Memory B cell (primary cell): ENCODE measurements around the gene HEATR5A.
"Not testable (repeated sequence)": the region's sequence is repeated elsewhere in the genome, so short reads cannot be mapped to it uniquely, and the experiment has no call there.

Experiments used
- ATAC-seq: fragments of 150-1000 bp; cut with Tn5 transposase; 2 replicates; pipeline ENCODE4 v1.10.0; 2021; ENCODE audit warnings: low read depth, mild to moderate bottlenecking, moderate library complexity
- DNase-seq, 2 donors: peaks; one replicate each; pipeline ENCODE4 v3.0.0; 2022; ENCODE audit warnings: low spot score in 2 of 2
- H3K27ac Mint-ChIP-seq: one replicate; pipeline ENCODE4 v1.8.0; 2022; ENCODE audit warnings: mild to moderate bottlenecking, moderate library complexity, mixed read lengths
- H3K27me3 Mint-ChIP-seq: one replicate; pipeline ENCODE4 v1.8.0; 2022; ENCODE audit warnings: mixed read lengths
- H3K36me3 Mint-ChIP-seq: one replicate; pipeline ENCODE4 v1.8.0; 2022; ENCODE audit warnings: mild to moderate bottlenecking, mixed read lengths
- H3K4me1 Mint-ChIP-seq: one replicate; pipeline ENCODE4 v1.8.0; 2022; ENCODE audit warnings: mixed read lengths
- H3K4me3 Mint-ChIP-seq: one replicate; pipeline ENCODE4 v1.8.0; 2022; ENCODE audit warnings: mild to moderate bottlenecking, moderate library complexity, mixed read lengths
- H3K9me3 Mint-ChIP-seq: one replicate; pipeline ENCODE4 v1.8.0; 2022; ENCODE audit warnings: mixed read lengths

Gene HEATR5A

DNA sequence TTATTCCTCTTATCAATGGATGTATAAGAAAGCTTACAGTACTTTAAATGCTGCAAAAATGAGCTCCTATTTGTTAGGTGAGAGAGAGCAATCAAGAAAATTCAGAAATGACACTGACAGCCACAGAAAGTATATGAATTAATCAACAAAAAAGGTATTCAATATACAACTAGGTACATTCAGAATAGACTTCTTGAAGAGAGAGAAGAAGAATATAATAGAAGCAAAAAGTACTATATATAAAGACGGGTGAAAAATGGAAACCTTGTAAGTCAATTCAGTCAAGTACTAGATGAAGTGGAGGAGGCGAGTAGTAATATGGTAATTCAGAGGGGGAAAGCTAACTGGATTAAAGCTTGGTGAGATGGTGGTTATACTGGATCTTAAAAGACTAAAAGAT lies 74.3 kb downstream of the HEATR5A start:
- no peaks in the 10 kb centered on the region for H3K9me3 Mint-ChIP-seq
- ATAC-seq (no peak), DNase-seq (no peak)
- no peaks in the 10 kb centered on the region for H3K4me1 Mint-ChIP-seq
- no peak overlapping the region for H3K4me3 Mint-ChIP-seq
- no peaks in the 10 kb centered on the region for H3K27me3 Mint-ChIP-seq
- no peak overlapping the region for H3K27ac Mint-ChIP-seq
- peaks cover 27% of the 10 kb centered on the region for H3K36me3 Mint-ChIP-seq

DNA sequence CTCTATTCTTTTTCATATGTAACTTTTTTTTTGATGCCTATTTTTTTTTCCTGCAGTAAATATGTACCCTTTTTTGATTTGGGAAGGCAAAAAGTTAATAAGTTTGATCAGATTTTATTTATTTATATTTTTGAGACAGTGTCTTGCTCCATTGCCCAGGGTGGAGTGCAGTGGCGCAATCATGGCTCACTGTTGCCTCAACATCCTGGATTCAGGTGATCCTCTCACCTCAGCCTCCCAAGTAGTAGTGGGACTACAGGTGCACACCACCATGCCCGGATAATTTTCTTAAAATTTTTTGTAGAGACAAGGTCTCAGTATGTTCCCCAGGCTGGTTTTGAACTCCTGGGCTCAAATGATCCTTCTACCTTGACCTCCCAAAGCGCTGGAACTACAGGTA lies 79.1 kb downstream of the HEATR5A start:
- ATAC-seq (no peak), DNase-seq (no peak)
- Mint-ChIP-seq H3K9me3 (no peaks in the 10 kb centered on the region), H3K4me1 (no peaks in the 10 kb centered on the region), H3K36me3 (peaks cover 32% of the 10 kb centered on the region), H3K4me3 (no peak overlapping the region), H3K27ac (no peak overlapping the region), H3K27me3 (no peaks in the 10 kb centered on the region)

GRCh38 chr14:31340297-31341063 lies 79.9 kb downstream of the HEATR5A start:
- no peak overlapping the region for H3K4me3 Mint-ChIP-seq
- no peak overlapping the region for H3K27ac Mint-ChIP-seq
- H3K27me3 Mint-ChIP-seq, result no peaks in the 10 kb centered on the region
- H3K4me1 Mint-ChIP-seq, result no peaks in the 10 kb centered on the region
- peaks cover 27% of the 10 kb centered on the region for H3K36me3 Mint-ChIP-seq
- DNase-seq, result no peak
- ATAC-seq, result no peak
- no peaks in the 10 kb centered on the region for H3K9me3 Mint-ChIP-seq

GRCh38 chr14:31339743-31340142 lies 80.6 kb downstream of the HEATR5A start:
- Mint-ChIP-seq H3K27ac (no peak overlapping the region), H3K9me3 (no peaks in the 10 kb centered on the region)

GRCh38 chr14:31337331-31337730 lies 83.0 kb downstream of the HEATR5A start:
- Mint-ChIP-seq H3K9me3 (no peaks in the 10 kb centered on the region), H3K27ac (no peak overlapping the region), H3K4me1 (no peaks in the 10 kb centered on the region), H3K36me3 (peaks cover 23% of the 10 kb centered on the region), H3K27me3 (no peaks in the 10 kb centered on the region), H3K4me3 (no peak overlapping the region)
- no peak for DNase-seq
- no peak for ATAC-seq

More at GRCh38 chr14:31339743-31340142, 80.6 kb downstream of the HEATR5A start:
- Mint-ChIP-seq H3K4me3 (no peak overlapping the region), H3K4me1 (no peaks in the 10 kb centered on the region), H3K27me3 (no peaks in the 10 kb centered on the region), H3K36me3 (peaks cover 25% of the 10 kb centered on the region)
- no peak for ATAC-seq
- no peak for DNase-seq

DNA sequence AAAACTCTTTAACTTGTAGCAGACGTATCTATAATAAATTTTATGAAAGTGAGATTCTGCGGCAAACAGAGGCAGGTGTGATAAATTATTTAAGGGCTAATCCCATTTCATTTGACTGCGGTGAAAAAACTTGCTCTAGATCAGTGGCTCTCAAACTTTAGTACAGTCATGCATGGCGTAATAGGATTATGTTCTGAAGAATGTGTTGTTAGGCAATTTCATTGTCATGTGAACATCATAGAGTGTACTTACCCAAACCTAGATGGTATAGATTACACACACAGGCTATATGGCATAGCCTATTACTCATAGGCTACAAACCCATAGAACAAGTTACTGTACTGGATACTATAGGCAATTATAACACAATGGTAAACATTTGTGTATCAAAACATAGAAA lies 83.7 kb downstream of the HEATR5A start:
- no peaks in the 10 kb centered on the region for H3K4me1 Mint-ChIP-seq
- H3K36me3 Mint-ChIP-seq, result peaks cover 27% of the 10 kb centered on the region
- DNase-seq, result no peak
- no peaks in the 10 kb centered on the region for H3K27me3 Mint-ChIP-seq
- no peak overlapping the region for H3K27ac Mint-ChIP-seq
- H3K4me3 Mint-ChIP-seq, result no peak overlapping the region
- no peak for ATAC-seq
- H3K9me3 Mint-ChIP-seq, result peaks cover 2% of the 10 kb centered on the region

DNA sequence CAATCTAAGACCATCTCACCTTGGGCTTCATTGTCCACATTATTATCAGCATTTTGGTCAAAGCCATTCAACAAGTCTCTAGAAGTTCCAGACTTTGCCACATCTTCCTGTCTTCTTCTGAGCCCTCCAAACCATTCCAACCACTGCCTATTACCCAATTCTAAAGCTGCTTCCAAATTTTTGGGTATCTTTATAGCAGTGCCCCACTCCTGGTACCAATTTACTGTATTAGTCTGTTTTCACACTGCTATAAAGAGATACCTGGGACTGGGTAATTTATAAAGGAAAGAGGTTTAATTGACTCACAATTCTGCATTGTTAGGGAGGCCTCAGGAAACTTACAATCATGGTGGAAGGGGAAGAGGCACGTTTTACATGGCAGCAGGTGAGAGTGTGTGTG lies 89.0 kb downstream of the HEATR5A start:
- H3K27ac Mint-ChIP-seq, DNase-seq, H3K9me3 Mint-ChIP-seq, ATAC-seq, H3K27me3 Mint-ChIP-seq, H3K4me1 Mint-ChIP-seq, H3K4me3 Mint-ChIP-seq: not testable (repeated sequence)
- H3K36me3 Mint-ChIP-seq, result peaks cover 27% of the 10 kb centered on the region

- peaks cover 27% of the 10 kb centered on the region for H3K36me3 Mint-ChIP-seq
- DNase-seq, H3K9me3 Mint-ChIP-seq, H3K4me1 Mint-ChIP-seq, H3K27ac Mint-ChIP-seq, ATAC-seq, H3K4me3 Mint-ChIP-seq, H3K27me3 Mint-ChIP-seq: not testable (repeated sequence)
Observed at GRCh38 chr14:31329876-31330521, 90.4 kb downstream of the HEATR5A start.

DNA sequence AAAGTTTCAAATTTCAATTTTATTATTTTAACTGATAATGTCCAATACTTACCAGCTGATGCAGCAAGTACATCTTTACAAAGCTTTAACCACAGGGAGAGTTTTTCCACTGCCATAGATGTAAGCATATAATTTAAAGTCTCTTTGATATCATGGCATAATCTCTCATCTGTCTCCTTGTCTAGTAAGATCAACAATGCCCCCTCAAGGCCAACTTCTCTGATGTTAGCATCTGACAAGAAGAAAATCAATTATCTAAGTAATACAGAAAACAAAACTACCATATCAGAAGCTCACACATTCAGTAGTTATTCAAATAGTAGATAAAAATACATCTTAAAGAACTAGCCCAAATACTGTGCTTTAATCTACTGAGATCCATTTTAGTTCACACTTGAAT lies 94.2 kb downstream of the HEATR5A start:
- Mint-ChIP-seq H3K4me1 (no peaks in the 10 kb centered on the region), H3K27ac (no peak overlapping the region), H3K27me3 (no peaks in the 10 kb centered on the region), H3K4me3 (no peak overlapping the region), H3K36me3 (peaks cover 13% of the 10 kb centered on the region), H3K9me3 (peaks cover under 1% of the 10 kb centered on the region)
- ATAC-seq (no peak), DNase-seq (no peak)

DNA sequence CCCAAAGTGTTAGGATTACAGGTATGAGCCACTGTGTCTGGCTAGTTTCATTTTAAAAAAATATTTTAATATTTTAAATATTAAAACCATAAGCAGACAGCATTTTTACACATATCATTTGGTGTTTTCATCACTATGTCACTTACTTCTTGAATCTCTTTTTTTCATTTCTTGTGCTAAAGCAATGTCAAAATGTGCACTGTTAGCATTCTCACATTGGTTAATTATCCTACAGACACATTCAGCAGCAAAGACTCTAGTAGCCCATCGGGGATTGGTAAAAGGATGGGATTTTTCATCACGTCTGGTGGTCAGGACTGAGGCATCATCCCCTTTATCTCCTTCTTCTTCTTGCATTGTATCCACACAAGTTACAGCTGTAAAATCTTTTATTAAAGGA lies 96.9 kb downstream of the HEATR5A start:
- no peaks in the 10 kb centered on the region for H3K4me1 Mint-ChIP-seq

GRCh38 chr14:31320922-31321766 lies 99.2 kb downstream of the HEATR5A start:
- no peak overlapping the region for H3K4me3 Mint-ChIP-seq
- no peaks in the 10 kb centered on the region for H3K27me3 Mint-ChIP-seq
- ATAC-seq (no peak), DNase-seq (no peak)
- H3K9me3 Mint-ChIP-seq, result no peaks in the 10 kb centered on the region
- H3K27ac Mint-ChIP-seq, result no peak overlapping the region
- H3K4me1 Mint-ChIP-seq, result no peaks in the 10 kb centered on the region
- peaks cover 15% of the 10 kb centered on the region for H3K36me3 Mint-ChIP-seq

More for the DNA sequence above, 96.9 kb downstream of the HEATR5A start:
- Mint-ChIP-seq H3K27ac (no peak overlapping the region), H3K4me3 (no peak overlapping the region), H3K27me3 (no peaks in the 10 kb centered on the region), H3K9me3 (no peaks in the 10 kb centered on the region), H3K36me3 (peaks cover 12% of the 10 kb centered on the region)
- no peak for DNase-seq
- no peak for ATAC-seq

- no peak for DNase-seq
- Mint-ChIP-seq H3K27ac (no peak overlapping the region), H3K9me3 (no peaks in the 10 kb centered on the region), H3K4me1 (no peaks in the 10 kb centered on the region), H3K36me3 (peaks cover 17% of the 10 kb centered on the region), H3K27me3 (no peaks in the 10 kb centered on the region), H3K4me3 (no peak overlapping the region)
- ATAC-seq, result no peak
Observed at GRCh38 chr14:31320216-31320615, 100.1 kb downstream of the HEATR5A start.

DNA sequence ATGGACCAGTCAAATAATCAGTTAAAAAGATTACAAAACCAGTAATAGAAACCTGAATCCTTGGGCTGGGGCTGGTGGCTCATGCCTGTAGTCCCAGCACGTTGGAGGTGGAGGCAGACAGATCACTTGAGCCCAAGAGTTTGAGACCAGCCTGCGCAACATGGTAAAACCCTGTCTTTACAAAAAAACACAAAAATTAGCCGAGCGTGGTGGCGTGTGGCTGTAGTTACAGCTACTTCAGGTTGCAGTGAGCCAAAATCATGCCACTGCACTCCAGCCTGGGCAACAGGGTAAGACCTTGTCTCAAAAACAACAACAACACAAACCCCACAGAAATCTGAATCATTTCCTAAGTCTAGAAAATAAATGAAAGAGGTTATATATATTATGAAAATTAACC lies 100.6 kb downstream of the HEATR5A start:
- Mint-ChIP-seq H3K9me3 (no peaks in the 10 kb centered on the region), H3K27ac (no peak overlapping the region), H3K4me3 (no peak overlapping the region), H3K4me1 (no peaks in the 10 kb centered on the region), H3K27me3 (no peaks in the 10 kb centered on the region), H3K36me3 (peaks cover 18% of the 10 kb centered on the region)
- ATAC-seq (no peak), DNase-seq (no peak)

DNA sequence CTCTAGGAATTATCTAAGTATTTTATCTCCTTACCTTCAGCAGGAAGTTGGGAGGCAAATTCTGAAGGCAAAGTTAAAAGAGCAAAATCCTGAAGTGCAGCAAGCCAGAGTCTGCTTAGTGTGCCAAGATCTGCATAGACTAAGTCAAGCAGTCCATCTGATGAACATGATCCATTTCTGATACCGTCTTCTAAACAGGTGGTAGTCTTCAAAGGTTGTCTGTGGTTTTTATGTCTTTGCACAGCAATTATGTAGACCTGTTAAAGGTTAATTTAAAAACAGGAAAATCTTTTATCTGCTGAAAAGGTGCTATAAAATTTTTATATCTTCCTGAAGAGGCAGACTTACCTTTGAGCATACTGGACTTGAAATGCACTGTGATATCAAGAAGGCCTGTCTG lies 107.4 kb downstream of the HEATR5A start:
- Mint-ChIP-seq H3K27ac (no peak overlapping the region), H3K36me3 (peaks cover 33% of the 10 kb centered on the region), H3K4me3 (no peak overlapping the region), H3K9me3 (no peaks in the 10 kb centered on the region), H3K4me1 (no peaks in the 10 kb centered on the region), H3K27me3 (no peaks in the 10 kb centered on the region)
- ATAC-seq, result no peak
- DNase-seq, result no peak
